Muscle layer of duodenum (tissue), 2 donors: ENCODE results near the gene LILRB1.
"Not testable (repeated sequence)": the region's sequence is repeated elsewhere in the genome, so short reads cannot be mapped to it uniquely, and the experiment has no call there.

Experiments used
- H3K27ac ChIP-seq: one replicate; pipeline ENCODE4 v1.7.0; 2013; ENCODE audit warnings: mild to moderate bottlenecking, low read length
- H3K27me3 ChIP-seq: one replicate; pipeline ENCODE4 v1.7.0; 2013; ENCODE audit warnings: low read depth, mild to moderate bottlenecking, control low read depth, low read length
- H3K36me3 ChIP-seq, 2 donors: one replicate each; pipeline ENCODE4 v1.7.0; 2013; ENCODE audit warnings: low read length in 2 of 2, control low read depth in 1 of 2, mild to moderate bottlenecking in 1 of 2; ENCODE audit not compliant: insufficient read depth in 2 of 2, control insufficient read depth in 1 of 2
- H3K4me1 ChIP-seq, 2 donors: one replicate each; pipeline ENCODE4 v1.7.0; 2013; ENCODE audit warnings: low read length in 2 of 2, mild to moderate bottlenecking in 2 of 2, control low read depth in 1 of 2, moderate library complexity in 1 of 2; ENCODE audit not compliant: insufficient read depth in 2 of 2, control insufficient read depth in 1 of 2
- H3K4me3 ChIP-seq, 2 donors: one replicate each; pipeline ENCODE4 v1.7.0; 2013; ENCODE audit warnings: low read length in 2 of 2, low read depth in 1 of 2, mild to moderate bottlenecking in 1 of 2
- H3K9me3 ChIP-seq, 2 donors: one replicate each; pipeline ENCODE4 v1.7.0; 2013; ENCODE audit warnings: low read length in 2 of 2, control low read depth in 1 of 2, mild to moderate bottlenecking in 1 of 2; ENCODE audit not compliant: control insufficient read depth in 1 of 2
- donor health status: healthy.

Gene LILRB1

GRCh38 chr19:54630262-54630661 lies at the start of gene LILRB1:
TSS of gene LILRB1 (plus strand) at chr19:54630484. CDS start at chr19:54631074, 590 bp downstream.
- H3K9me3 ChIP-seq, H3K27me3 ChIP-seq, H3K4me3 ChIP-seq, H3K4me1 ChIP-seq, H3K27ac ChIP-seq, H3K36me3 ChIP-seq: not testable (repeated sequence)

- H3K27me3 ChIP-seq = no peaks in the 10 kb centered on the region
- H3K4me3 ChIP-seq = no peak overlapping the region
- H3K36me3 ChIP-seq = no peaks in the 10 kb centered on the region
- no peaks in the 10 kb centered on the region for H3K4me1 ChIP-seq
- H3K27ac ChIP-seq = no peak overlapping the region
- peaks cover 0 to 8% of the 10 kb centered on the region in 2 donors for H3K9me3 ChIP-seq
Measured at GRCh38 chr19:54586397-54586796, 43.9 kb upstream of the LILRB1 start.

GRCh38 chr19:54587026-54587425 lies 43.3 kb upstream of the LILRB1 start:
- H3K27me3 ChIP-seq = no peaks in the 10 kb centered on the region
- H3K9me3 ChIP-seq = peaks cover 0 to 14% of the 10 kb centered on the region in 2 donors
- no peak overlapping the region for H3K4me3 ChIP-seq
- H3K27ac ChIP-seq = no peak overlapping the region
- no peaks in the 10 kb centered on the region for H3K4me1 ChIP-seq
- no peaks in the 10 kb centered on the region for H3K36me3 ChIP-seq

GRCh38 chr19:54593445-54593844 lies 36.8 kb upstream of the LILRB1 start, which contains the start of gene LILRA1:
TSS of gene LILRA1 (plus strand) at chr19:54593632. CDS start at chr19:54594245, 613 bp downstream.
- Histone ChIP-seq H3K4me3 (peak within 1 kb of the TSS in 1 of 2 donors; percentile 32), H3K9me3 (peaks cover 0 to 14% of the 10 kb centered on the region in 2 donors)
- H3K4me1 ChIP-seq, H3K27ac ChIP-seq, H3K36me3 ChIP-seq, H3K27me3 ChIP-seq: not testable (repeated sequence)

GRCh38 chr19:54593931-54594626 lies 36.2 kb upstream of the LILRB1 start:
- not testable (repeated sequence) for H3K4me1 ChIP-seq, H3K27me3 ChIP-seq, H3K27ac ChIP-seq, H3K36me3 ChIP-seq
- peak overlapping the region in 1 of 2 donors; percentile 32 for H3K4me3 ChIP-seq
- H3K9me3 ChIP-seq = peaks cover 0 to 14% of the 10 kb centered on the region in 2 donors

- Histone ChIP-seq H3K36me3 (no peaks in the 10 kb centered on the region), H3K4me3 (no peak overlapping the region), H3K9me3 (peaks cover 0 to 14% of the 10 kb centered on the region in 2 donors), H3K4me1 (no peaks in the 10 kb centered on the region), H3K27ac (no peak overlapping the region), H3K27me3 (no peaks in the 10 kb centered on the region)
Measured at GRCh38 chr19:54594737-54595136, 35.5 kb upstream of the LILRB1 start.

- H3K4me3 ChIP-seq, H3K36me3 ChIP-seq, H3K9me3 ChIP-seq, H3K4me1 ChIP-seq, H3K27me3 ChIP-seq, H3K27ac ChIP-seq: not testable (repeated sequence)
Measured at GRCh38 chr19:54595680-54596436, 34.4 kb upstream of the LILRB1 start.

GRCh38 chr19:54600212-54600611 lies 30.1 kb upstream of the LILRB1 start:
- Histone ChIP-seq H3K9me3 (peaks cover 0 to 9% of the 10 kb centered on the region in 2 donors), H3K4me1 (no peaks in the 10 kb centered on the region), H3K27me3 (no peaks in the 10 kb centered on the region), H3K4me3 (no peak overlapping the region), H3K27ac (no peak overlapping the region), H3K36me3 (no peaks in the 10 kb centered on the region)

- Histone ChIP-seq H3K27ac (no peak overlapping the region), H3K27me3 (no peaks in the 10 kb centered on the region), H3K36me3 (no peaks in the 10 kb centered on the region), H3K4me3 (no peak overlapping the region), H3K9me3 (peaks cover 0 to 28% of the 10 kb centered on the region in 2 donors), H3K4me1 (no peaks in the 10 kb centered on the region)
Measured at GRCh38 chr19:54606230-54606629, 24.1 kb upstream of the LILRB1 start.

GRCh38 chr19:54606891-54607784 lies 23.1 kb upstream of the LILRB1 start:
- Histone ChIP-seq H3K27me3 (no peaks in the 10 kb centered on the region), H3K4me3 (no peak overlapping the region), H3K27ac (no peak overlapping the region), H3K36me3 (no peaks in the 10 kb centered on the region), H3K4me1 (no peaks in the 10 kb centered on the region), H3K9me3 (peaks cover 0 to 28% of the 10 kb centered on the region in 2 donors)

GRCh38 chr19:54607785-54608150 lies 22.5 kb upstream of the LILRB1 start:
- Histone ChIP-seq H3K36me3 (no peaks in the 10 kb centered on the region), H3K4me1 (no peaks in the 10 kb centered on the region), H3K27ac (no peak overlapping the region), H3K4me3 (no peak overlapping the region), H3K9me3 (peaks cover 0 to 28% of the 10 kb centered on the region in 2 donors), H3K27me3 (no peaks in the 10 kb centered on the region)
